Activated T-cell treated with anti-CD3 and anti-CD28 coated beads, Interleukin-2, amount 50 U/mL, for 4 hours (primary cell): ENCODE results near the gene ZC3H4. TPM values are rescaled to one million over a fixed set of nuclear protein-coding genes. Genes with fewer than 3 reads are reported as not detected.
"Not testable (repeated sequence)": the region's sequence is repeated elsewhere in the genome, so short reads cannot be mapped to it uniquely, and the experiment has no call there.

ENCODE experiments used
- ATAC-seq, 2 donors: fragments of 200-7000 bp; cut with Tn5 transposase; one replicate each; pipeline ENCODE4 v1.10.0; 2021
- DNase-seq: peaks from one replicate; pipeline ENCODE4 v3.0.0-alpha.2; 2020
- H3K27me3 Mint-ChIP-seq: one replicate; pipeline ENCODE4 v1.8.0; 2021; ENCODE audit warnings: low read depth, mixed read lengths
- H3K36me3 Mint-ChIP-seq: one replicate; pipeline ENCODE4 v1.8.0; 2022; ENCODE audit warnings: mixed read lengths; ENCODE audit not compliant: insufficient read depth
- H3K4me1 Mint-ChIP-seq: one replicate; pipeline ENCODE4 v1.8.0; 2021; ENCODE audit warnings: low read depth, mixed read lengths
- H3K4me3 Mint-ChIP-seq: one replicate; pipeline ENCODE4 v1.8.0; 2021; ENCODE audit warnings: mild to moderate bottlenecking, moderate library complexity, mixed read lengths
- H3K9me3 Mint-ChIP-seq: one replicate; pipeline ENCODE4 v1.8.0; 2021; ENCODE audit warnings: mixed read lengths
- total RNA-seq, 3 donors: library from RNA; stranded (reverse); gene quantifications; one replicate each; pipeline ENCODE4 v1.2.1, GENCODE V29; 2021

The ZC3H4 gene
- total RNA-seq, 3 donors from 2014 or later, result 77.7 to 91.6 (median 90.4) TPM

DNA sequence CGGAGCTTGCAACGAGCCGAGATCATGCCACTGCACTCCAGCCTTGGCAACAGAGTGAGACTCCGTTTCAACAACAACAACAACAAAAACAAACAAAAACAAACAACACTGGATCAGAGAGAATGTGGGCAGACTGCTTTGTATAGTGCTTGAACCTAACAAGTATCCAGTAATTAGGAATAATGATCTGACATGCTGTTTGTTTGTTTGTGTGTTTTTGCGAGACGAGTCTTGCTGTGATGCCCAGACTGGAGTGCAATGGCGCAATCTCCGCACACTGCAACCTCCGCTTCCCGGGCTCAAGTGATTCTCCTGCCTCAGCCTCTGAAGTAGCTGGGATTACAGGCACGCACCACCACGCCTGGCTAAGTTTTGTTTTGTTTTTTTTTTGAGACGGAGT is 31.1 kb upstream of the ZC3H4 start:
- ATAC-seq, result no peak
- no peak overlapping the region for H3K4me3 Mint-ChIP-seq
- no peaks in the 10 kb centered on the region for H3K27me3 Mint-ChIP-seq
- no peaks in the 10 kb centered on the region for H3K9me3 Mint-ChIP-seq
- DNase-seq, result no peak
- peaks cover 40% of the 10 kb centered on the region for H3K36me3 Mint-ChIP-seq
- peaks cover 62% of the 10 kb centered on the region for H3K4me1 Mint-ChIP-seq

GRCh38 chr19:47143322-47144073 is 29.9 kb upstream of the ZC3H4 start:
- peaks cover 63% of the 10 kb centered on the region for H3K4me1 Mint-ChIP-seq
- no peaks in the 10 kb centered on the region for H3K27me3 Mint-ChIP-seq
- no peak overlapping the region for H3K4me3 Mint-ChIP-seq
- ATAC-seq (peak; percentile 13 to 51), DNase-seq (no peak)
- no peaks in the 10 kb centered on the region for H3K9me3 Mint-ChIP-seq
- H3K36me3 Mint-ChIP-seq, result peaks cover 37% of the 10 kb centered on the region

DNA sequence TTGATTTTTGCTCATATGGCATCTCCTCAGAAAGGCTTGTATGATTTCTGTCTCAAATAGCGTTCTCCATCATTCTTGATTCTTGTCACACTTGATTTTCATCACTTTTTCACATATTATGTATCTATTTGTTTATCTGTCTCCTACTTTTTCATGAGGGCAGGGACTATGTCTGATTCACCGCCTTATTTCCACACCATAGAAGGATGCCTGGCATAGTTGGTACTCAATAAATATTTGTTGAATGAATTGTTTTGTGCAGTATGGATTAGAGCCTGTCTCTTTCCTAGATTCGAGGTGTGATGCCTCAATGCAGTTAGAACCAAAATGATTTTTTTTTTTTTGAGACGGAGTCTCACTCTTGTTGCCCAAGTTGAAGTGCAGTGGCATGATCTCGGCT is 29.2 kb upstream of the ZC3H4 start:
- Mint-ChIP-seq H3K36me3 (peaks cover 34% of the 10 kb centered on the region), H3K4me3 (no peak overlapping the region), H3K27me3 (no peaks in the 10 kb centered on the region), H3K9me3 (no peaks in the 10 kb centered on the region), H3K4me1 (peaks cover 58% of the 10 kb centered on the region)
- DNase-seq (no peak), ATAC-seq (no peak)

GRCh38 chr19:47141695-47142094 is 28.1 kb upstream of the ZC3H4 start:
- ATAC-seq (no peak), DNase-seq (no peak)
- no peaks in the 10 kb centered on the region for H3K27me3 Mint-ChIP-seq
- H3K4me1 Mint-ChIP-seq, result peaks cover 53% of the 10 kb centered on the region
- no peak overlapping the region for H3K4me3 Mint-ChIP-seq
- H3K9me3 Mint-ChIP-seq, result no peaks in the 10 kb centered on the region
- peaks cover 31% of the 10 kb centered on the region for H3K36me3 Mint-ChIP-seq

- H3K27me3 Mint-ChIP-seq, H3K9me3 Mint-ChIP-seq, ATAC-seq, H3K4me3 Mint-ChIP-seq, DNase-seq: not testable (repeated sequence)
- Mint-ChIP-seq H3K36me3 (peaks cover 27% of the 10 kb centered on the region), H3K4me1 (peaks cover 50% of the 10 kb centered on the region)
Measured at GRCh38 chr19:47141252-47141651, 27.7 kb upstream of the ZC3H4 start.

GRCh38 chr19:47135156-47135555 is 21.6 kb upstream of the ZC3H4 start:
- ATAC-seq (no peak), DNase-seq (no peak)
- Mint-ChIP-seq H3K27me3 (no peaks in the 10 kb centered on the region), H3K36me3 (peaks cover 27% of the 10 kb centered on the region), H3K4me1 (peaks cover 67% of the 10 kb centered on the region), H3K9me3 (no peaks in the 10 kb centered on the region), H3K4me3 (no peak overlapping the region)

GRCh38 chr19:47134545-47134944 is 21.0 kb upstream of the ZC3H4 start:
- H3K36me3 Mint-ChIP-seq, result peaks cover 27% of the 10 kb centered on the region

GRCh38 chr19:47133021-47133471 is 19.5 kb upstream of the ZC3H4 start:
- Mint-ChIP-seq H3K36me3 (peaks cover 24% of the 10 kb centered on the region), H3K4me1 (peaks cover 59% of the 10 kb centered on the region), H3K27me3 (no peaks in the 10 kb centered on the region), H3K9me3 (no peaks in the 10 kb centered on the region), H3K4me3 (peak overlapping the region; percentile 52)
- no peak for ATAC-seq
- DNase-seq, result no peak

More at GRCh38 chr19:47134545-47134944, 21.0 kb upstream of the ZC3H4 start:
- Mint-ChIP-seq H3K9me3 (no peaks in the 10 kb centered on the region), H3K27me3 (no peaks in the 10 kb centered on the region), H3K4me3 (no peak overlapping the region), H3K4me1 (peaks cover 69% of the 10 kb centered on the region)
- ATAC-seq, result no peak
- DNase-seq, result no peak

DNA sequence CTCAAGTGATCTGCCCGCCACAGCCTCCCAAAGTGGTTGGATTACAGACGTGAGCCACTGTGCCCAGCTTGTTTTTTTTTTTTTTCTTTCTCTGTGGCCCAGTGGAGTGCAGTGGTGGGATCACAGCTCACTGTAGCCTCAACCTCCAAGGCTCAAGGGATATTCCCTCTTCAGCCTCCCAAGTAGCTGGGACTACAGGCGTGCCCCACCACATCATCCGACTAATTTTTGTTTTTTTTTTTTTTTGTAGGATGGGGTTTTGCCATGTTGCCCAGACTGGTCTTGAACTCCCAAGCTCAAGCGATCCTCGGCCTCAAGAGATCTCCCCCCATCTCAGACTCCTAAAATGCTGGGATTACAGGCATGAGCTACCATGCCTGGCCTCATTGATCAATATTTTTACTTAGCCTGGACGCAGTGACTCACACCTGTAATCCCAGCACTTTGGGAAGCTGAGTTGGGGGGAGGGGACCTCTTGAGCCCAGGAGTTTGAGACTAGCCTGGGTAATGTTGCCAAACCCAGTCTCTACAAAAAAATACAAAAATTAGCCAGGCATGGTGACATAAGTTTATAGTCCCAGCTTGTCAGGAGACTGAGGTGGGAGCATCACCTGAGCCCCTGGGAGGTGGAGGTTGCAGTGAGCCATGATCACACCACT is 18.7 kb upstream of the ZC3H4 start:
- H3K9me3 Mint-ChIP-seq, result no peaks in the 10 kb centered on the region
- H3K4me1 Mint-ChIP-seq, result peaks cover 59% of the 10 kb centered on the region
- no peaks in the 10 kb centered on the region for H3K27me3 Mint-ChIP-seq
- ATAC-seq (no peak), DNase-seq (no peak)
- peaks cover 26% of the 10 kb centered on the region for H3K36me3 Mint-ChIP-seq
- H3K4me3 Mint-ChIP-seq, result peak overlapping the region; percentile 94

DNA sequence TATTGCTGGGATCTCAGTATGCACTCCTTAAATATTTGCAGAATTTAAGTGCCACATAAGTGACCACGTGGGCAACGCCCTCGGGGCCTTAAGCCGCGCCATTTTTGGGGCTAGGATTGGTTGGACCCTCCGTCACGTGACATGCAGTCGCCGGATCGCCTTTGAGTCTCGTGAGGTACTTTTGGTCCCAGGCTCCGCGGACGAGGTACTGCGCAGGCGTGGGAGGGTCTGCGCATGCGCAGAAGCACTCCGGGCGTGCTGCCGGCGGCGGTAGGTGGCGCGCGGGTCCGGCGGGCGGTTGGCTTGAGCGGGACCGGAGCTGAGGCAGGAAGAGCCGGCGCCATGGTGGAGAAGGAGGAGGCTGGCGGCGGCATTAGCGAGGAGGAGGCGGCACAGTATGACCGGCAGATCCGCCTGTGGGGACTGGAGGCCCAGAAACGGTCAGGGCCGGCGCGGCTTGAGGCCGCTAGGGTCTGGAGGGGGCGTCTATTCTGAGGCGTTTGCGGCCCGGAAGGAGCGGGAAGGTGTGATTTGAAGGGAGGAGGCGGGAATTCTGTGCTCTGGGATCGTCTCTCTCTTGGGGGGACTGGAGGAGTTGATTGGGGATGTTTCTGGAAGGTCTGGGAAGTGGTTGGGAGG is 17.1 kb upstream of the ZC3H4 start, which contains the start of gene SAE1:
Gene SAE1, plus strand, starts transcription at position 247 of the 639 bp plus-strand sequence. Its CDS starts 96 bp downstream, at position 343.
- Mint-ChIP-seq H3K36me3 (peaks cover 26% of the 10 kb centered on the region), H3K4me1 (peaks cover 52% of the 10 kb centered on the region), H3K4me3 (peak within 1 kb of the TSS; percentile 94), H3K27me3 (no peaks in the 10 kb centered on the region), H3K9me3 (no peaks in the 10 kb centered on the region)
- DNase-seq (peak; percentile 86), ATAC-seq (peak; percentile 95 to 96)

- no peaks in the 10 kb centered on the region for H3K9me3 Mint-ChIP-seq
- peak overlapping the region; percentile 94 for H3K4me3 Mint-ChIP-seq
- no peaks in the 10 kb centered on the region for H3K27me3 Mint-ChIP-seq
- no peak for ATAC-seq
- DNase-seq, result no peak
- peaks cover 29% of the 10 kb centered on the region for H3K36me3 Mint-ChIP-seq
- peaks cover 50% of the 10 kb centered on the region for H3K4me1 Mint-ChIP-seq
Measured at GRCh38 chr19:47130120-47130588, 16.6 kb upstream of the ZC3H4 start.

GRCh38 chr19:47129579-47129978 is 16.0 kb upstream of the ZC3H4 start:
- Mint-ChIP-seq H3K9me3 (no peaks in the 10 kb centered on the region), H3K4me3 (no peak overlapping the region), H3K27me3 (no peaks in the 10 kb centered on the region), H3K4me1 (peaks cover 46% of the 10 kb centered on the region), H3K36me3 (peaks cover 32% of the 10 kb centered on the region)
- no peak for ATAC-seq
- DNase-seq, result no peak

- no peak overlapping the region for H3K4me3 Mint-ChIP-seq
- H3K9me3 Mint-ChIP-seq, result no peaks in the 10 kb centered on the region
- H3K27me3 Mint-ChIP-seq, result no peaks in the 10 kb centered on the region
- peaks cover 9% of the 10 kb centered on the region for H3K4me1 Mint-ChIP-seq
- peaks cover 12% of the 10 kb centered on the region for H3K36me3 Mint-ChIP-seq
- DNase-seq (no peak), ATAC-seq (no peak)
Measured at GRCh38 chr19:47125669-47125938, 12.0 kb upstream of the ZC3H4 start.

DNA sequence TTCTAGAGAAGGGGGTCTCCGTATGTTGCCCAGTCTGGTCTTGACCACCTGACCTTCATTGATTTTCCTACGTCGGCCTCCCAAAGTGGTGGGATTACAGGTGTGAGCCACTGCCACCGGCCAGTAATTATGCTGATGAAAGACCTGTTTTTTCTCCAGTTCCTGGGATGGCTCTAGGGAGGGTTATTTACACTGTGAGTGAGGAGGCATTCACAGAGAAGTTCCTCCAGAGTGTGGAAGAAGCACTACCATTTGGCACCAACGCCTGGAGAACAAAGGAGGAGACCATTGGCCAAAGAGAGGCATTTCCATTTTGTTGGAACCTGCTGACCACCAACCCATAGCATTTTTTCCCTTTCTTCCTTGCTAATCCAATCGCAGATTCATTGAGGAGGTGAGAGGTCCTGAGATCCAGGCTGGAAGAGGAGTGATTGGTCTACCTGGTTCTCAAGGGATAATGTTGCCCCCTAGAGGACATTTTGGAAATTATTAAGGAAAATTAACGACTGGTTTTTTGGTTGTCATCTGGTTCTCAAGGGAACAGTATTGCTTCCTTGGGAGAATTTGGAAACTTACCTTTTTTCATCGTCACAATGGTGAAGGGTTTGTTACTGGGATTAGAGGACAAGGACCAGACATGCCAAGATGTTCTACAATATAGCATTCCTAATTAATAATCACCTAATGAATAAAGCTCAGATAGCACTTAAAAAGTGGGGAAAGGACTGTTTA is 11.5 kb upstream of the ZC3H4 start:
- H3K27me3 Mint-ChIP-seq, result no peaks in the 10 kb centered on the region
- no peak for DNase-seq
- peak; percentile 51 to 78 for ATAC-seq
- peaks cover 8% of the 10 kb centered on the region for H3K36me3 Mint-ChIP-seq
- no peak overlapping the region for H3K4me3 Mint-ChIP-seq
- H3K4me1 Mint-ChIP-seq, result peaks cover 5% of the 10 kb centered on the region
- H3K9me3 Mint-ChIP-seq, result no peaks in the 10 kb centered on the region
